ENCODE data around the gene TUBB2A.
A peak's percentile ranks its signal among the peaks of the same experiment; 100 is the strongest.
"Not testable (repeated sequence)": the region's sequence is repeated elsewhere in the genome, so short reads cannot be mapped to it uniquely, and the experiment has no call there.

The TUBB2A gene

DNA sequence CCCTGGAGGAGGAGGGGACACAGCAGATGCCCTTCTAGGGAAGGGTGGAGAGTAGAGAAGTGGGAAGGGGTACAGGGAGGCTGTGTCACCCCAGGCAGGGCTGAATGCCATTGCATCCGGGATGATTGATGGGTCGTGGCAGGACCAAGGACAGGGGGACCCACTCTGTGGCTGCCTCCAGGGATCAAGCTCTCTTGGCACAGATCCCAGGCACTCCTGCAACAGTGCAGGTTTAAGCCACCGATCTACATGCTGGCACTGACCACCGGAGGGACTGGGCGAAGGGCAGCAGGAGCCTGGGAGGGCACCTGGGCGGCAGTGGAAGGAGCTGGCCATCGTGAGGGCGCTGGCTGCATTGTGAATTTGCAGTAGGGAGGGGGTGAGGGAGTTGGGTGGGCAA lies 22.6 kb upstream of the TUBB2A start:
- DNase-seq, result not testable (repeated sequence)

DNA sequence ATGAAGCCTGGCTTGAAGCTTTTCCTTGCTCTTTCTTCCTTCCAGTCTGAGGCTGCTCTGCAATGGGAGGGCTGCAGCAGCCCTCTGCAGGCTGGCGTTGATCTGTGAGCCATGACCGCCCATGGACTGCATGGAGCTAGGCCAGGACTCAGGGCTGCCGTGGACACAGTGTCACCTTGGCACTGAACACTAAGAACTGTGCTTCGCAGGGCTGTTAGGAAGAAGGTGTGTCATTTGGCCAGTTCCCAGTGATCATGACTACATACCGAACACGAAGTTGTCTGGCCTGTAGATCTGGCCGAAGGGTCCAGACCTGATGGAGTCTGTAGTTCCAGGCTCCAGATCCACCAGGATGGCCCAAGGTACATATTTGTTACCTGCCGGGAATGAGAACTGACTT lies 21.3 kb upstream of the TUBB2A start:
- DNase-seq, result not testable (repeated sequence)

- DNase-seq, result no peak
Measured at GRCh38 chr6:3176562-3177355, 19.4 kb upstream of the TUBB2A start.

DNA sequence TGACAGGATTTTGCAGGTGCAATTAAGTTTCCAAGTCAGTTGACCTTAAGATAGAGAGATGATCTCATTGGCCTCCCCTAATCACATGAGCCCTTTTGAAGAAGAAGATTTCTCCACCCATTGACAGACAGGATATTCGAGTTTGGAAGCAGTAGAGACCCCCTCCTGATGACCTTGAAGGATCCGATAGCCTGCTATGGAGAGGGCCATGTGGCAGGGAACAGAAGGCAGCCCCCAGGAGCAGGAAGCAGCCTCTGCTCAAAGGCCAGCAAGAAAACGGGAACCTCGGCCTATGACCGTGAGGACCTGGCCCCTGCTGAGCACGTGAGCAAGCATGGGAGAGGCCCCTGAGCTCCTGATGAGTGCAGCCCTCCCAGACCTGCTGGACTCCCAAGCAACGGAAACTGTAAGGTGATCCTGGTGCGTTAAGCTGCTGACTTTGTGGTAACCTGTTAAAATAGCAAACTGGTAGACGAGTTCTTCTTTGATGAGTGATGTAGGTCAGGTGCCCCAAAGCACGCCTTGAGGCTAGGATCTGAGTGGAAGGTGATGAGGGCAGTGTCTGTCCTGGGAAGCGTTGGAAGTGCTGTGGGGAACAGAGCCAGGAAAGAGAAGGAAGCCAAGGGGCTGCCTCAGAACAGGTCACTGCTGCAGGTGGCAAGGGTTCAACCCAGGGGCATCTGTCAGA lies 18.5 kb upstream of the TUBB2A start:
- no peak for DNase-seq

DNA sequence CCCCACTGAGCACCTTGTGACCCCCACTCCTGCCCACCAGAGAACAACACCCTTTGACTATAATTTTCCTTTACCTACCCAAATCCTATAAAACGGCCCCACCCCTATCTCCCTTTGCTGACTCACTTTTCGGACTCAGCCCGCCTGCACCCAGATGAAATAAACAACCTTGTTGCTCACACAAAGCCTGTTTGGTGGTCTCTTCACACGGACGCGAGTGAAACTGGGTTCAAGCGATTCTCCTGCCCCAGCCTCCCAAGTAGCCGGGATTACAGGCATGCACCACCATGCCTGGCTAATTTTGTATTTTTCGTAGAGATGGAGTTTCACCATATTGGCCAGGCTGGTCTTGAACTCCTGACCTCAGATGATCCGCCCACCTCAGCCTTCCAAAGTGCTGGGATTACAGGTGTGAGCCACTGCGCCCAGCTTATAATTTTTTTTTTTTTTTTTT lies 16.3 kb upstream of the TUBB2A start:
- DNase-seq, result not testable (repeated sequence)

DNA sequence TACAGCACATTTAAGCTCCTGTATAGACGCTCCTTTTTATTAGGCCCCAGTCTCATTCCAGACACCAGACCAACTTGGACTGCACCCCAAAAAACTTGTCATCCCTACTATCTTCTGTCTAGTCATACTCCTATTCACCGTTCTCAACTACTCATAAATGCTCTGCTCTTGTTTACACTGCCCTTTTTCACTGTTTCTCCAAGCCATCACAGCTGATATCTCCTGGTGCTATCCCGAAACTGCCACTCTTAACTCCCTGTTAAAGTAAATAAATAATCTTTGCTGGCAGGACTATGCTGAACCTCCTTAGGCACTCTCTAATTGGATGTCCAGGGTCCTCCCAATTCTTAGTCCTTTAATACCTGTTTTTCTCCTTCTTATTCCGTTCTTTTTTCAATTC lies 15.4 kb upstream of the TUBB2A start:
- DNase-seq, result not testable (repeated sequence)

GRCh38 chr6:3171313-3172175 lies 14.2 kb upstream of the TUBB2A start:
- not testable (repeated sequence) for DNase-seq

- not testable (repeated sequence) for DNase-seq
Measured at GRCh38 chr6:3170676-3171075, 13.3 kb upstream of the TUBB2A start.

DNA sequence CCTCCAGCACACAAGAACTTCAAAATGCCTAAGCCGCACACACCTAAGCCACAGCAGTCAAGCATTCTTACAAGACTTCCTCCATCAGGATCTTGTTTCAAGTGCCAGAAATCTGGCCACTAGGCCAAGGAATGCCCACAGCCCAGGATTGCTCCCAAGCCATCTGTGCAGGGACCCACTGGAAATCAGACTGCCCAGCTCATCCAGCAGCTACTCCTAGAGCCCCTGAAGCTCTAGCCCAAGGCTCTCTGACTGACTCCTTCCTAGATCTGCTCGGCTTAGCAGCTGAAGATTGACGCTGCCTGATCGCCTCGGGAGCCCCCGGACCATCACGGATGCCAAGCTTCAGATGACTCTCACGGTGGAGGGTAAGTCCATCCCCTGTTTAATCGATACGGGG lies 10.7 kb upstream of the TUBB2A start:
- not testable (repeated sequence) for DNase-seq

GRCh38 chr6:3166535-3167225 lies 9.3 kb upstream of the TUBB2A start:
- DNase-seq, result not testable (repeated sequence)

- DNase-seq, result no peak
Measured at GRCh38 chr6:3165631-3166534, 8.5 kb upstream of the TUBB2A start.

DNA sequence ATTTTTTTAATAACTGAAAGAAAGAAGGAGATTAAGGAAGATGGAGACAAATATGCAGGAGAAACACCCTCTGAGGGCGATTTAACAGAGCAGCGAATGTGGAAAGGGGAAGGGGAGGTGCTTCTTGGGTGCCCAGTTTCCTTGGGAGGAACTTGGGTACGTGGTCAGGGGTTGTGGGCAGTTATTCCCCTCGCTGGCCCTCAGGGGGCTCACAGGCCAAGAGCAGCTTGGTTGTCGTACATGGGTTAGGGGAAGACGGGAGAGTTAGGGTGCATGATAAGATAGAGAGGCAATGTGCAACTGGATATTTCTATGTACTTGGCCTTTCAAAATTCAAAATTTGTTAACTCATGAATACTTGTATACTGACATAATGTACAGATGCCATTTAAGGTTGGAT lies 7.0 kb upstream of the TUBB2A start:
- no peak for DNase-seq

- no peak for DNase-seq
Measured at GRCh38 chr6:3163248-3163594, 5.9 kb upstream of the TUBB2A start.

DNA sequence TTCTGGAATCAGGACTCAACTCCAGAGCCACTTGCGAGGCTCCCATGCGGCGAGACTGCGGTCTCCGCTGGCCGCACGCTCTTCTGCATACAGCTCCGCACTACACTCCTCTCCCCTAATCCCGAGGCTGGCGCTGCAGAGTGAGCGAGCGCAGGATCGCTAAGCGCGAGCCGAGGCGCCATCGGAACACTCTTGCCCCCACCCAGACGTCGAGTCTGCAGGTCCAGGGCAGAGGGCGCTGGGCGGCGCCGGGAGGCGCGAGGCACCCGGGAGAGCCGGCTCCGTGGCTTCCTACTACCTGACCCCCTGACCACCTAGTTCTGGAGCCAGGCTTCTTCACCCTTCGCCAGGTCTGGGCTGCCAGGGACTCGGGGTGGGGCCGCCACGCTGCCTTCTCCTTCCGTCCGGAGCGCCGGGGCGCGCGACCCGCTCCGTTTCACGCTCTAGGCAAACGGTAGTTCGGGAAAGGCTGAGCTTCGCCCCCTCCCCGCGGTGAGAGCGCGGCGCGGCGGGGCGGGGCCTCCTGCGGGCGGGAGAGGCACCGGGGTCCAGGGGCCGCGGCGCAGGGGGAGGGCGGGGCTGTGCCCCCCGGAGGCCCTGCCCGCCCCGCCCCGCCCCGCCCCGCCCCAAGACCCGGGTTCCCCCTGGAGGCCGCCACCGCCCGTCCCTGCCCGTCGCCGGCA lies 5.4 kb upstream of the TUBB2A start:
- DNase-seq, result peak; percentile 29 to 78

- no peak for DNase-seq
Measured at GRCh38 chr6:3162067-3162497, 4.7 kb upstream of the TUBB2A start.

- DNase-seq, result no peak
Measured at GRCh38 chr6:3159805-3160781, 2.7 kb upstream of the TUBB2A start.

GRCh38 chr6:3156184-3157130 lies 887 bp downstream of the TUBB2A start:
- DNase-seq, result not testable (repeated sequence)

DNA sequence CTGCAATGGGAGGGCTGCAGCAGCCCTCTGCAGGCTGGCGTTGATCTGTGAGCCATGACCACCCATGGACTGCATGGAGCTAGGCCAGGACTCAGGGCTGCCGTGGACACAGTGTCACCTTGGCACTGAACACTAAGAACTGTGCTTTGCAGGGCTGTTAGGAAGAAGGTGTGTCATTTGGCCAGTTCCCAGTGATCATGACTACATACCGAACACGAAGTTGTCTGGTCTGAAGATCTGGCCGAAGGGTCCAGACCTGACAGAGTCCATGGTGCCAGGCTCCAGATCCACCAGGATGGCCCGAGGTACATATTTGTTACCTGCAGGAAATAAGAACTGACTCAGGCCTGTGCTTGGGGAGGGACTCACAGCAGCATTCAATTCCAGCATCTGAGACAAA lies 1.9 kb downstream of the TUBB2A start:
- not testable (repeated sequence) for DNase-seq

DNA sequence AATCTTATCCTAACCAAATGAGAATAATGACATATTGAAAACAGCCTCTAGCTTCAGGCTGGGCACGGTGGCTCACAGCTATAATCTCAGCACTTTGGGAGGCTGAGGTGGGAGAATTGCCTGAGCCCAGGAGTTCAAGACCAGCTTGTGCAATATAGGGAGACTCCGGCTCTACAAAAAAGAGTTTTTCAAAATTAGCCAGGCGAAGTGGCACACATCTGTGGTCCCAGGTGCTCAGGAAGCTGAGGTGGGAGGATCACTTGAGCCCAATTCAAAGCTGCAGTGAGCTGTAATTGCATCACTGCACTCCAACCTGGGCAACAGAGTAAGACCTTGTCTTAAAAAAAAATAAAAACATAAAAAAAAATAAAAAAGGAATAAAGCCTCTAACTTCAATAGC lies 4.7 kb downstream of the TUBB2A start:
- DNase-seq, result no peak

Measured in NCI-H446 (cell line).